RWPE1 (cell line): ENCODE results near the gene MT1G.
"Not testable (repeated sequence)": the region's sequence is repeated elsewhere in the genome, so short reads cannot be mapped to it uniquely, and the experiment has no call there.

ENCODE experiments used
- CTCF ChIA-PET: fragments of 350-600 bp; sonication (Branson Sonifier 250); formaldehyde crosslinking; extraction: SDS; loops from one replicate; lab custom pipeline; 2021; lab: Yijun Ruan, JAX
- POLR2A ChIA-PET: fragments of 400-600 bp; formaldehyde crosslinking; extraction: SDS; loops from one replicate; lab custom pipeline; 2020; ENCODE audit warnings: antibody characterized with exemption; ENCODE audit not compliant: low non-redundant PET; lab: Yijun Ruan, JAX
- DNase-seq: peaks from one replicate; pipeline ENCODE4 v3.0.0; 2012; ENCODE audit warnings: low spot score
- H3K27ac ChIP-seq: fragments of 450-650 bp; 2 replicates; pipeline ENCODE4 v1.5.1; 2017
- TF ChIP-seq, protein P1 (sequence below): fragments of 450-650 bp; conservative IDR thresholded peaks from 2 replicates; pipeline ENCODE4 v1.5.1; 2017; ENCODE audit warnings: low read depth, mild to moderate bottlenecking

Gene MT1G

DNA sequence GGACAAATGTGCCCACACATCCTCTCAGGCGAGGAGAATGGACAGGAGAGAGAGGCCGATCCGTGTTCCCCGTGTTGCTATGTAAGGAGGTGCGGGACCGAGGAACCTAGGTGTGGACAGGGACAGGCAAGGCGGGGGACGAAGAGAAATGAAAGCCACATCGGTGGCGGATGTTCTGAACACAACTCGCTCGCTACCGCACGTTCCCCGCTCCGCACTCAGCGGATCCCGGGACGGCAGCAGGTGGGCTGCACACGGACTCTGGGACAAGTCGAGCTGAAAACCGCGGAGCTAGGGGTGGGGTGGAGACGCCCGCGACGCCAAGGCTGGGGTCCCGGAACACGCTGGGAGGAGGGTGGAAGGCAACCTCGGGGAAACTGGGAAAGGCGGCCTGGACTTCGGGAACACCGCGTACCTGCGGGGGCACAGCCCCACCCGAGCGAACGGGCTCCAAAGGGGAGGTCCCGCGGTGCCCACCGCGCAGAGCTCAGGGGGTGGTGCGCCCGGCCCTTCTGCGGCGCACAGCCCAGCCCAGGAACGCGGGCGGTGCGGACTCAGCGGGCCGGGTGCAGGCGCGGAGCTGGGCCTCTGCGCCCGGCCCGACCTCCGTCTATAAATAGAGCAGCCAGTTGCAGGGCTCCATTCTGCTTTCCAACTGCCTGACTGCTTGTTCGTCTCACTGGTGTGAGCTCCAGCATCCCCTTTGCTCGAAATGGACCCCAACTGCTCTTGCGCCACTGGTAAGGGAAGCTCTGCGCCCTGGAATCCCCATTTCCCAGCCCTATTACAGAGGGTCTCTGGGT is 42.5 kb downstream of the MT1G start, which contains the start of gene MT1E:
TSS of gene MT1E (plus strand) at position 642 of the 803 bp plus-strand sequence. CDS start at position 713, 71 bp downstream.
- H3K27ac ChIP-seq: peak within 1 kb of the TSS; percentile 90
- TF ChIP-seq, protein P1, sequence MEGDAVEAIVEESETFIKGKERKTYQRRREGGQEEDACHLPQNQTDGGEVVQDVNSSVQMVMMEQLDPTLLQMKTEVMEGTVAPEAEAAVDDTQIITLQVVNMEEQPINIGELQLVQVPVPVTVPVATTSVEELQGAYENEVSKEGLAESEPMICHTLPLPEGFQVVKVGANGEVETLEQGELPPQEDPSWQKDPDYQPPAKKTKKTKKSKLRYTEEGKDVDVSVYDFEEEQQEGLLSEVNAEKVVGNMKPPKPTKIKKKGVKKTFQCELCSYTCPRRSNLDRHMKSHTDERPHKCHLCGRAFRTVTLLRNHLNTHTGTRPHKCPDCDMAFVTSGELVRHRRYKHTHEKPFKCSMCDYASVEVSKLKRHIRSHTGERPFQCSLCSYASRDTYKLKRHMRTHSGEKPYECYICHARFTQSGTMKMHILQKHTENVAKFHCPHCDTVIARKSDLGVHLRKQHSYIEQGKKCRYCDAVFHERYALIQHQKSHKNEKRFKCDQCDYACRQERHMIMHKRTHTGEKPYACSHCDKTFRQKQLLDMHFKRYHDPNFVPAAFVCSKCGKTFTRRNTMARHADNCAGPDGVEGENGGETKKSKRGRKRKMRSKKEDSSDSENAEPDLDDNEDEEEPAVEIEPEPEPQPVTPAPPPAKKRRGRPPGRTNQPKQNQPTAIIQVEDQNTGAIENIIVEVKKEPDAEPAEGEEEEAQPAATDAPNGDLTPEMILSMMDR: no peak
- ChIA-PET CTCF (interaction anchor here (0.6 to 1.1 kb wide), 3 partner anchors 18 to 77 kb away, joined by 3 to 6 read pairs (median 5); no protein-coding TSS in a partner anchor), POLR2A (interaction anchor here (0.7 to 2.4 kb wide), 6 partner anchors 14 to 64 kb away, joined by 4 to 14 read pairs (median 7); partner anchors contain the start of gene MT2A)
- DNase-seq: peak; percentile 71

DNA sequence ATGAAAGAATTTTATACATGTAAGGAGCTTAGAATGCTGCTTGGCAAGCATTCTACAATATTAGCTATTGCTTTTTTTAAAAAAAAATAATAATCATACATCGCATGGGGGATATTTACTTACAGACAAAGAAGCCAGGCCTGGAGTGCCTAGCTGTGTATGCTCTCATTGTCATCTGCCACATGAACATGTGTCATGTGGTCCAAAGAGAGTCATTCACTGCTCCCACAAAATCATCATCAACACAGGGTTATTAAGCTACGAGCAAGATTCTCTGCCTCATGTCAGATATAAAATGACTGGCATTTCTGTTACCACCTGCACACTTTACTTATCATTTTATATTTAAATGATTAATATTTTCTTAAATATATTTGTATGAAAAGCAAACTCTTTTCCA is 44.2 kb downstream of the MT1G start:
- no peak overlapping the region for H3K27ac ChIP-seq
- CTCF ChIA-PET: interaction anchor here (0.7 kb wide), 1 partner anchor 14 kb away, joined by 3 read pairs; no protein-coding TSS in a partner anchor
- no peak for DNase-seq
- TF ChIP-seq, protein P1: no peak
- POLR2A ChIA-PET: interaction anchor here (0.8 kb wide), 1 partner anchor 18 kb away, joined by 3 read pairs; no protein-coding TSS in a partner anchor

DNA sequence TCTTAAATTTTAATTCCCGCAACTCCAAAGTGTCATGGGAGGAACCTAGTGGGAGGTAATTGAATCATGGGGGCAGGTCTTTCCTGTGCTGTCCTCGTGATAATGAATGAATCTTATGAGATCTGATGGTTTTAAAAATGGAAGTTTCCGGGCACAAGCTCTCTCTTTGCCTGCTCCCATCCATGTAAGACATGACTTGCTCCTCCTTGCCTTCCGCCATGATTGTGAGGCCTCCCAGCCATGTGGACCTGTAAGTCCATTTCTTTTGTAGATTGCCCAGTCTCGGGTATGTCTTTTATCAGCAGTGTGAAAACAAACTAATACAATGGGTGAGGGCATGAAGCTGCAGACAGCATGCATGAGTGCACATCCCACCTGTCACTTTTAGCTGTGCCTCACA is 44.7 kb downstream of the MT1G start:
- not testable (repeated sequence) for H3K27ac ChIP-seq, DNase-seq
- CTCF ChIA-PET: interaction anchor here (0.7 kb wide), 1 partner anchor 13 kb away, joined by 3 read pairs; no protein-coding TSS in a partner anchor
- POLR2A ChIA-PET: interaction anchor here (0.8 kb wide), 1 partner anchor 17 kb away, joined by 3 read pairs; no protein-coding TSS in a partner anchor

DNA sequence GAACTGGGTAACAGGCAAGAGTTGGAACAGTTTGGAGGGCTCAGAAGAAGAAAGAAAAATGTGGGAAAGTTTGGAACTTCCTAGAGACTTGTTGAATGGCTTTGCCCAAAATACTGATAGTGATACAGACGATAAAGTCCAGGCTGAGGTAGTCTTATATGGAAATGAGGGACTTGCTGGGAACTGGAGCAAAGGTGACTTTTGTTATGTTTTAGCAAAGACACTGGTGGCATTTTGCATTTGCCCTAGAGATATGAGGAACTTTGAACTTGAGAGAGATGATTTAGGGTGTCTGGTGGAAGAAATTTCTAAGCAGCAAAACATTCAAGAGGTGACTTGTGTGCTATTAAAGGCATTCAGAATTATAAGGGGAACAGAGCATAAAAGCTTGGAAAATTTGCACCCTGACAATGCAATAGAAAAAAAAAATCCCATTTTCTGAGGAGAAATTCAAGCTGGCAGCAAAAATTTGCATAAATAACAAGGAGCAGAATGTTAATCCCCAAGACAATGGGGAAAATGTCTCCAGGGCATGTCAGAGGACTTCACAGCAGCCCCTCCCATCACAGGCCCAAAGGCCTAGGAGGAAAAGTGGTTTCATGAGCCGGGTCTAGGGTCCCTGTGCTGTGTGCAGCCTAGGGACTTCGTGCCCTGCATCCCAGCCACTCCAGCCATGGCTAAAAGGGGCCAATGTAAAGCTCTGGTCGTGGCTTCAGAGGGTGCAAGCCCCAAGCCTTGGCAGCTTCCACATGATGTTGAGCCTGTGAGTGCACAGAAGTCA is 46.0 kb downstream of the MT1G start:
- POLR2A ChIA-PET, H3K27ac ChIP-seq, DNase-seq: not testable (repeated sequence)
- CTCF ChIA-PET: interaction anchor here (0.7 to 0.9 kb wide), 2 partner anchors 56 to 91 kb away, joined by 3 read pairs; no protein-coding TSS in a partner anchor

DNA sequence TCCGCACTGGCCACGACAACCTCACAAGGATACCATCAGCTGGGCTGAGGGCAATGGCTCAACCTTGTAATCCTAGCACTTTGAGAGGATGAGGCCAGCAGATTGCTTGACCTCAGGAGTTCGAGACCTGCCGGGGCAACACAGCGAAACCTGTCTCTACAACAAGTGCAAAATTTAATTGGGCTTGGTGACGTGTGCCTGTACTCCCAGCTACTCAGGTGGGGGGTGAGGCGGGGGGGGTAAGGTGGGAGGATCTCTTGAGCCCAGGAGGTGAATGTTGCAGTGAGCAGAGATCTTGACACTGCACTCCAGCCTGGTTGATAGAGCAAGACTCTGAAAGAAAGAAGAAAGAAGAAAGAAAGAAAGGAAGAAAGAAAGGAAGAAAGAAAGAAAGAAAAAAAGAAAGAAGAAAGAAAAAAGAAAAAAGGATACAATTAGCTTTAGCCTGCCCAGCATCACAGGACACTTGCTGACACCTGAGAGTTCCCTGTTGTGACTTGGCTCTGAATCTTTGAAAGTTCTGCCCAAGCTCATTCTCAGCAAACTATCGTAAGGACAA is 47.4 kb downstream of the MT1G start:
- CTCF ChIA-PET: no interaction called here
- DNase-seq: no peak
- TF ChIP-seq, protein P1: no peak
- POLR2A ChIA-PET: no interaction called here
- no peak overlapping the region for H3K27ac ChIP-seq

DNA sequence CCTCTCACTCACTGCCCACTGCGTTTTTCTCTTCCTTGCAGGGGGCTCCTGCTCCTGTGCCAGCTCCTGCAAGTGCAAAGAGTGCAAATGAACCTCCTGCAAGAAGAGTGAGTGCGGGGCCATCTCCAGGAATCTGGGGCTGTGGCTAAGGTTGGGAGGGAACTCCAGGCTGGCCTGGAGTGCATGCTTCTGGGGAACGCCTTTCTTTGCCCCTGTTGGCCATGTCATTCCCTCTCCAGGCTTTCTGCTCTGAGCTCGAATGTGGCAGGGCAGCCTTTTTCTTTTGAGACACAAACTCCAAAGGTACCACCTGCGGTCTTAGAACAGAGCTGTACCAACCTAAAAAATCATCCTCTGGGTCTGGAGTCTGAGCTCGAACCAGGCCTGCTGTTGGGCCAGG is 49.7 kb downstream of the MT1G start:
- peak overlapping the region; percentile 26; the same call in 1 of the 2 replicates for H3K27ac ChIP-seq
- ChIA-PET POLR2A (no interaction called here), CTCF (interaction anchor here (1.1 kb wide), 1 partner anchor 26 kb away, joined by 3 read pairs; no protein-coding TSS in a partner anchor)
- DNase-seq: no peak
- TF ChIP-seq, protein P1: no peak
